H1 (cell line): ENCODE data around the gene RDH16. TPM values are rescaled to one million over a fixed set of nuclear protein-coding genes. Genes with fewer than 3 reads are reported as not detected.

ENCODE experiments used
- CTCF ChIA-PET: fragments of 300-600 bp; sonication (Branson Sonifier 250); formaldehyde crosslinking; loops from one replicate; lab custom pipeline; 2021; ENCODE audit not compliant: partially characterized antibody; lab: Charles Lee
- POLR2A ChIA-PET: fragments of 300-600 bp; sonication (Branson Sonifier 250); formaldehyde crosslinking; loops from one replicate; lab custom pipeline; 2021; ENCODE audit warnings: inconsistent platforms; ENCODE audit not compliant: partially characterized antibody; lab: Charles Lee
- DNase-seq, 2 experiments: peaks; one replicate each; pipeline versions ENCODE4 v3.0.0 to v3.0.0-alpha.2; 2010 to 2022; ENCODE audit warnings: low spot score in 2 of 2, low read depth in 1 of 2, mixed read lengths in 1 of 2
- FAIRE-seq: peaks from 2 replicates; lab custom pipeline; 2011; peaks lifted over from hg19 to GRCh38; lab: Jason Lieb, UNC
- H2AFZ ChIP-seq: 2 replicates; pipeline ENCODE4 v1.8.1; 2012; ENCODE audit warnings: low read length, inconsistent platforms
- H2AK5ac ChIP-seq: 2 replicates; pipeline ENCODE4 v1.6.1; 2013; ENCODE audit warnings: low read depth, low read length
- H2BK120ac ChIP-seq: replicated peaks from 2 replicates; pipeline ENCODE3; 2013; ENCODE audit warnings: low read depth, low read length, inconsistent platforms
- H2BK12ac ChIP-seq: 2 replicates; pipeline ENCODE4 v1.6.1; 2013; ENCODE audit warnings: low read depth, low read length
- H2BK15ac ChIP-seq: 2 replicates; pipeline ENCODE4 v1.6.1; 2013; ENCODE audit warnings: low read length
- H2BK20ac ChIP-seq: 2 replicates; pipeline ENCODE4 v1.6.1; 2013; ENCODE audit warnings: low read length
- H2BK5ac ChIP-seq: 2 replicates; pipeline ENCODE4 v1.6.1; 2013; ENCODE audit warnings: low read depth, low read length
- H3K14ac ChIP-seq: 2 replicates; pipeline ENCODE4 v1.6.1; 2013; ENCODE audit warnings: inconsistent platforms; ENCODE audit not compliant: insufficient read length
- H3K18ac ChIP-seq: 2 replicates; pipeline ENCODE4 v1.6.1; 2013; ENCODE audit warnings: low read length; ENCODE audit errors: extremely low read depth
- H3K23ac ChIP-seq: 2 replicates; pipeline ENCODE4 v1.6.1; 2013; ENCODE audit warnings: inconsistent platforms; ENCODE audit not compliant: insufficient read length
- H3K23me2 ChIP-seq: 2 replicates; pipeline ENCODE4 v1.6.1; 2013; ENCODE audit warnings: low read depth, low read length
- H3K27ac ChIP-seq: 2 replicates; pipeline ENCODE4 v1.6.1; 2011; ENCODE audit warnings: low read depth, low read length, inconsistent platforms
- H3K27me3 ChIP-seq, 4 experiments: replicated peaks in 1 of 4; 1 replicate in 1 of 4; 2 replicates in 3 of 4; pipeline versions ENCODE4 v1.6.1 to v1.8.1; 2011 to 2013; ENCODE audit warnings: low read length in 3 of 4, mild to moderate bottlenecking in 3 of 4, inconsistent platforms in 2 of 4, mixed read lengths in 2 of 4, moderate library complexity in 1 of 4; ENCODE audit not compliant: control insufficient read depth in 3 of 4, insufficient read depth in 3 of 4; ENCODE audit errors: extremely low read depth in 1 of 4
- H3K36me3 ChIP-seq, 4 experiments: 2 replicates each; pipeline versions ENCODE4 v1.6.1 to v1.8.1; 2011 to 2013; ENCODE audit warnings: mild to moderate bottlenecking in 4 of 4, low read length in 3 of 4, moderate library complexity in 2 of 4, control low read depth in 1 of 4, inconsistent platforms in 1 of 4; ENCODE audit not compliant: insufficient read depth in 4 of 4, control insufficient read depth in 2 of 4
- H3K4ac ChIP-seq: replicated peaks from 2 replicates; pipeline ENCODE3; 2013; ENCODE audit warnings: low read length, low read depth, mixed read lengths, inconsistent platforms; ENCODE audit not compliant: insufficient read length
- H3K4me1 ChIP-seq, 4 experiments: replicated peaks in 1 of 4; 1 replicate in 1 of 4; 2 replicates in 3 of 4; pipeline versions ENCODE4 v1.6.1 to v1.8.1; 2011 to 2013; ENCODE audit warnings: low read length in 3 of 4, inconsistent platforms in 2 of 4, mixed read lengths in 1 of 4; ENCODE audit not compliant: insufficient read depth in 4 of 4, control insufficient read depth in 3 of 4
- H3K4me2 ChIP-seq, 2 experiments: 2 replicates each; pipeline versions ENCODE4 v1.6.1 to v1.8.1; 2011 to 2013; ENCODE audit warnings: low read depth in 2 of 2, low read length in 2 of 2, control low read depth in 1 of 2, inconsistent platforms in 1 of 2, mild to moderate bottlenecking in 1 of 2; ENCODE audit not compliant: insufficient read depth in 1 of 2
- H3K4me3 ChIP-seq, 4 experiments: fragments of 200-600, 300-600 bp in 1 of 4; sonication (generic), shearing (Covaris generic), sonication (Bioruptor Twin) in 1 of 4; 2 replicates each; pipeline versions ENCODE4 v1.5.1 to v1.8.1; 2011 to 2016; ENCODE audit warnings: low read length in 4 of 4, low read depth in 3 of 4, control low read depth in 2 of 4, inconsistent platforms in 2 of 4, mild to moderate bottlenecking in 2 of 4, mixed read lengths in 1 of 4, moderate library complexity in 1 of 4; ENCODE audit not compliant: insufficient read depth in 2 of 4; ENCODE audit errors: extremely low read depth in 1 of 4
- H3K56ac ChIP-seq: replicated peaks from 2 replicates; pipeline ENCODE3; 2013; ENCODE audit warnings: low read depth, mild to moderate bottlenecking, mixed read lengths, low read length, inconsistent platforms; ENCODE audit not compliant: insufficient read length
- H3K79me1 ChIP-seq: 2 replicates; pipeline ENCODE4 v1.6.1; 2013; ENCODE audit warnings: low read depth, low read length, control low read depth
- H3K79me2 ChIP-seq, 2 experiments: 2 replicates each; pipeline versions ENCODE4 v1.6.1 to v1.8.1; 2012 to 2013; ENCODE audit warnings: low read length in 2 of 2, mild to moderate bottlenecking in 2 of 2, inconsistent platforms in 1 of 2; ENCODE audit not compliant: insufficient read depth in 2 of 2, control insufficient read depth in 1 of 2
- H3K9ac ChIP-seq, 4 experiments: replicated peaks in 1 of 4; 1 replicate in 1 of 4; 2 replicates in 3 of 4; pipeline versions ENCODE4 v1.6.1 to v1.8.1; 2011 to 2013; ENCODE audit warnings: low read depth in 3 of 4, low read length in 3 of 4, control low read depth in 2 of 4, mild to moderate bottlenecking in 2 of 4, moderate library complexity in 2 of 4, inconsistent platforms in 1 of 4; ENCODE audit errors: extremely low read depth in 1 of 4
- H3K9me3 ChIP-seq, 2 experiments: 2 replicates each; pipeline versions ENCODE4 v1.6.1 to v1.8.1; 2012 to 2013; ENCODE audit warnings: mild to moderate bottlenecking in 2 of 2, moderate library complexity in 2 of 2, control low read depth in 1 of 2, inconsistent platforms in 1 of 2, low read depth in 1 of 2, low read length in 1 of 2, mixed read lengths in 1 of 2; ENCODE audit not compliant: insufficient read depth in 2 of 2
- H4K20me1 ChIP-seq, 2 experiments: replicated peaks in 1 of 2; 2 replicates each; pipeline versions ENCODE3 to v1.8.1; 2011 to 2013; ENCODE audit warnings: inconsistent platforms in 2 of 2, low read length in 2 of 2, mild to moderate bottlenecking in 1 of 2; ENCODE audit not compliant: insufficient read depth in 2 of 2, control insufficient read depth in 1 of 2
- H4K5ac ChIP-seq: 2 replicates; pipeline ENCODE4 v1.6.1; 2013; ENCODE audit warnings: low read length, low read depth, mixed read lengths, inconsistent platforms; ENCODE audit not compliant: insufficient read length
- H4K8ac ChIP-seq: 2 replicates; pipeline ENCODE4 v1.8.0; 2013; ENCODE audit warnings: mild to moderate bottlenecking, moderate library complexity, low read length, inconsistent platforms; ENCODE audit not compliant: insufficient read depth; ENCODE audit errors: extremely low read depth
- H4K91ac ChIP-seq: replicated peaks from 2 replicates; pipeline ENCODE3; 2013; ENCODE audit warnings: low read length, mixed read lengths, inconsistent platforms; ENCODE audit not compliant: insufficient read length
- CHD1 ChIP-seq: IDR thresholded peaks from 2 replicates; pipeline ENCODE4 v1.6.1; 2012; ENCODE audit warnings: low read depth, low read length, improper control_type of control experiment
- CTBP2 ChIP-seq: IDR thresholded peaks from 2 replicates; pipeline ENCODE4 v1.7.0; 2011; ENCODE audit warnings: borderline replicate concordance, mild to moderate bottlenecking, moderate library complexity, mixed read lengths, low read length; ENCODE audit not compliant: insufficient read depth, insufficient read length
- EP300 ChIP-seq, 2 experiments: IDR thresholded peaks; 1 replicate in 1 of 2; 2 replicates in 1 of 2; pipeline ENCODE4 v1.6.1; 2011 to 2012; ENCODE audit warnings: low read depth in 2 of 2, low read length in 2 of 2, mild to moderate bottlenecking in 2 of 2, borderline replicate concordance in 1 of 2, inconsistent platforms in 1 of 2, moderate library complexity in 1 of 2
- HDAC2 ChIP-seq, 2 experiments: fragments of 300-600 bp in 1 of 2; sonication (generic) in 1 of 2; IDR thresholded peaks; 2 replicates each; pipeline ENCODE4 v1.6.1; 2011 to 2012; ENCODE audit warnings: low read depth in 2 of 2, low read length in 2 of 2, mild to moderate bottlenecking in 2 of 2, moderate library complexity in 2 of 2, borderline replicate concordance in 1 of 2, inconsistent platforms in 1 of 2
- RFX5 ChIP-seq: IDR thresholded peaks from 2 replicates; pipeline ENCODE4 v1.6.1; 2011; ENCODE audit warnings: low read depth, low read length, improper control_type of control experiment, borderline replicate concordance
- RNF2 ChIP-seq: fragments of 200-900, 300-1000 bp; sonication (generic); IDR thresholded peaks from 2 replicates; pipeline ENCODE4 v1.7.1; 2016; ENCODE audit warnings: borderline replicate concordance, low read depth, mild to moderate bottlenecking, antibody characterized with exemption, low read length; ENCODE audit not compliant: poor library complexity, severe bottlenecking; ENCODE audit errors: missing control alignments
- SIN3A ChIP-seq, 2 experiments: IDR thresholded peaks in 1 of 2; conservative IDR thresholded peaks in 1 of 2; 2 replicates each; pipeline ENCODE4 v1.6.1; 2011 to 2012; ENCODE audit warnings: low read length in 2 of 2, improper control_type of control experiment in 1 of 2, low read depth in 1 of 2, mild to moderate bottlenecking in 1 of 2
- SP4 ChIP-seq: IDR thresholded peaks from 2 replicates; pipeline ENCODE4 v1.6.1; 2012; ENCODE audit warnings: low read length, inconsistent platforms
- SUZ12 ChIP-seq: fragments of 200-600 bp; sonication (generic); IDR thresholded peaks from 2 replicates; pipeline ENCODE4 v1.6.1; 2012; ENCODE audit warnings: mild to moderate bottlenecking, inconsistent platforms, low read length, moderate library complexity, mixed read lengths
- TCF12 ChIP-seq: IDR thresholded peaks from 2 replicates; pipeline ENCODE4 v1.6.1; 2011; ENCODE audit warnings: low read depth, mild to moderate bottlenecking, low read length
- YY1 ChIP-seq: IDR thresholded peaks from 2 replicates; pipeline ENCODE4 v1.6.1; 2011; ENCODE audit warnings: low read depth, mild to moderate bottlenecking, low read length
- ZNF274 ChIP-seq: IDR thresholded peaks from 2 replicates; pipeline ENCODE4 v1.7.0; 2012; ENCODE audit warnings: low read length, borderline replicate concordance; ENCODE audit errors: extremely low read depth
- WGBS, 2 experiments: shearing (Covaris generic) in 1 of 2; methylation state at CpG; one replicate each; pipeline versions ENCODE4 v1.1.6 to v1.1.7; 2013 to 2015; ENCODE audit warnings: low lambda C conversion rate in 2 of 2, mixed read lengths in 2 of 2, inconsistent platforms in 1 of 2, low coverage in 1 of 2, missing lambda C conversion rate in 1 of 2; ENCODE audit not compliant: insufficient replicate concordance in 2 of 2, insufficient coverage in 1 of 2, insufficient read length in 1 of 2; ENCODE audit errors: extremely low coverage in 1 of 2, missing lambda C conversion rate in 1 of 2; 5-methylcytosine and 5-hydroxymethylcytosine counted together
- polyA plus RNA-seq, 7 experiments: library from polyadenylated mRNA; depleted of rRNA in 3 of 7; stranded (reverse) in 5 of 7; unstranded in 2 of 7; fragments of >200 nt in 5 of 7; fragments of 200-250 nt in 2 of 7; gene quantifications; 1 replicate in 5 of 7; 2 replicates in 1 of 7; 4 replicates in 1 of 7; pipeline versions ENCODE4 v1.2.1 to v1.2.3, GENCODE V29; 2011 to 2013; ENCODE audit warnings: missing spikeins in 2 of 7, mixed read lengths in 2 of 7
- total RNA-seq: library from RNA; stranded (reverse); fragmentation: NEBNext Ultra II Directional; extraction: Animal tissue kit (Norgen Biotek cat#: 25700); gene quantifications from 2 replicates; pipeline ENCODE4 v1.2.1, GENCODE V29; 2021
- TF ChIP-seq, protein P1 (sequence below): IDR thresholded peaks from 2 replicates; pipeline ENCODE4 v1.6.1; 2012; ENCODE audit warnings: inconsistent platforms

RDH16 gene
- total and polyA plus RNA-seq, 2 of the 8 experiments (the other 6 are each of a cell fraction or from before 2014, with no cell fraction given), result 0.30 to 0.79 TPM

DNA sequence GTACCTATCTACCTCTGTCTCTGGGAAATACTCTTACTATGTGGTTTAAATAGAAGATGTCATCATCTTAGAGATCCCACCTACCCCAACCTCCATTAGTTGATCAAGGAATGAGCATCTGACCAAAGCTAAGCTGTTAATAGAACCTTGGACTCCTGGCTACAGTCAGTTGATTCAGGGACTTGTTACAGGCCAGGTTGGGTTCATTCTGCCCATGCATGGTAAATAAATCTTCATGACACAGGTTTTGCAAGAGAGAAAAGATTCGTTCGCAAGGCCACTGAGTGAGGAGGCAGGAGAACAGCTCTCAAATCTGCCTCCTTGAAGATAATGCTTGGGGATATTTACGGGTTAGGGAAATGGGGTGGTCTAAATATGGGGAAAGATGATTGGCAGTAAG lies 42.7 kb downstream of the RDH16 start:
- Histone ChIP-seq H3K27me3 (no peaks in the 10 kb centered on the region), H3K23me2 (no peaks in the 10 kb centered on the region), H3K14ac (no peak overlapping the region), H3K4me3 (no peak overlapping the region), H3K18ac (no peak overlapping the region), H3K4me2 (no peak overlapping the region), H2BK5ac (no peak overlapping the region), H4K91ac (no peak overlapping the region), H4K20me1 (no peaks in the 10 kb centered on the region), H2AK5ac (no peak overlapping the region), H3K9ac (no peak overlapping the region), H3K36me3 (no peaks in the 10 kb centered on the region), H3K9me3 (peaks cover 7 to 13% of the 10 kb centered on the region in 2 experiments), H2BK12ac (no peak overlapping the region), H2BK120ac (no peak overlapping the region), H3K79me1 (no peaks in the 10 kb centered on the region), H3K27ac (no peak overlapping the region), H2AFZ (no peak overlapping the region), H2BK15ac (no peak overlapping the region), H2BK20ac (no peak overlapping the region), H4K8ac (no peak overlapping the region), H4K5ac (no peak overlapping the region), H3K4ac (no peak overlapping the region), H3K4me1 (no peaks in the 10 kb centered on the region), H3K56ac (no peak overlapping the region), H3K79me2 (no peaks in the 10 kb centered on the region), H3K23ac (no peak overlapping the region)
- POLR2A ChIA-PET, result no interaction called here
- FAIRE-seq, result no peak
- WGBS, 2 experiments, result 88% methylated on average over 3 of the region's 3 CpGs; no CpG with 5 or more reads in 1 of the 2 experiments
- CTCF ChIA-PET, result interaction anchor here (0.8 to 1.4 kb wide), 2 partner anchors 75 to 151 kb away, joined by 3 to 5 read pairs; partner anchors contain the start of gene HSD17B6
- DNase-seq, result no peak
- no peak for TF ChIP-seq SIN3A (conservative IDR thresholded peaks at IDR 0.05 in 1 of 2, IDR thresholded peaks at IDR 0.05 in 1 of 2; ENCODE audit: low read depth in 1 of 2, low read length in 2 of 2)
- TF ChIP-seq, protein P1, sequence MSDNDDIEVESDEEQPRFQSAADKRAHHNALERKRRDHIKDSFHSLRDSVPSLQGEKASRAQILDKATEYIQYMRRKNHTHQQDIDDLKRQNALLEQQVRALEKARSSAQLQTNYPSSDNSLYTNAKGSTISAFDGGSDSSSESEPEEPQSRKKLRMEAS, result no peak
- TF ChIP-seq YY1, result no peak
- TF ChIP-seq CTBP2, result no peak
- no peak for TF ChIP-seq SP4
- no peak for TF ChIP-seq SUZ12
- TF ChIP-seq ZNF274, result no peak
- TF ChIP-seq TCF12, result no peak
- no peak for TF ChIP-seq RFX5
- no peak for TF ChIP-seq CHD1
- no peak for TF ChIP-seq EP300 (IDR thresholded peaks at IDR 0.05; ENCODE audit: borderline replicate concordance in 1 of 2, low read depth in 2 of 2, low read length in 2 of 2)
- TF ChIP-seq RNF2, result no peak
- no peak for TF ChIP-seq HDAC2 (IDR thresholded peaks at IDR 0.05; ENCODE audit: borderline replicate concordance in 1 of 2, low read depth in 2 of 2, low read length in 2 of 2)
